GM21367 (cell line): ENCODE measurements around the gene ZNF208.
"Not testable (repeated sequence)": the region's sequence is repeated elsewhere in the genome, so short reads cannot be mapped to it uniquely, and the experiment has no call there.

Experiments
- ATAC-seq: cut with Tn5 transposase; IDR thresholded peaks from one replicate; pipeline ENCODE4 v1.9.1; 2021; ENCODE audit not compliant: unreplicated experiment

The ZNF208 gene

GRCh38 chr19:21885516-21885915 lies 125.2 kb downstream of the ZNF208 start:
- not testable (repeated sequence) for ATAC-seq

DNA sequence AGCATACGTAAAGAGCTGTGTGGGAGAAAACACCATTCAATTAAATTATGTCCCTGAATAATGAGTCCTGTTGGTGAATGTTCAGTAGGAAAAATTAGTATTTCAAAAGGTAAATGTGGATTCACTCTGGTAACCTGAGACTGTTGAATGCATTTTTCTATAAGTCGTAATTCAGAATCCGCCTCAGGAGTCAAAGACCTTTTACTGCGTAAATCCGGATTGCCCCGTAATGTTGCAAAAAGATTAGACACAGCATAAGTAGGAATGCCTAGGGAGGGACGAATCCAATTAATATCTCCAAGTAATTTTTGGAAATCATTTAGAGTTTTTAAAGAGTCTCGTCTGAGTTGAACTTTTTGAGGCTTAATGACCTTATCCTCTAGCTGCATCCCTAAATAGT lies 126.0 kb downstream of the ZNF208 start:
- not testable (repeated sequence) for ATAC-seq

DNA sequence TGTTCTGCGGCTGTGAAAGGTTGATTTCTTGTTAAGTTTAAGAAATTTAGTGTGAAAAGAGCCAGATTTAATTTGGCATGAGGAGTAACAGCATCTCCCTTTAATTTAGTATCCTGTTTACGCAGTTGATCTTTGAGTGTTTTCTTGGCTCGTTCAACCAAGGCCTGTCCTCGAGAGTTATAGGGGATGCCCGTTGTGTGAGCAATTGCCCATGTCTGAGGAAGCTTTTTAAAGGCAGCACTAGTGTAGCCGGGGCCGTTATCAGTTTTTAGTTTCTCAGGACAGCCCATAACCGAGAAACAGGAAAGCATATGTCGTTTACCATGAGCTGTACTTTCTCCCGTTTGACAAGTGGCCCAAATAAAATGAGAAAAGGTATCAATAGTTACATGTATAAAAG lies 127.2 kb downstream of the ZNF208 start:
- ATAC-seq = no peak
